SK-N-SH (cell line): Measurements from ENCODE around the gene PDZK1. TPM values are rescaled to one million over a fixed set of nuclear protein-coding genes. Genes with fewer than 3 reads are reported as not detected.

ENCODE experiments used
- CTCF ChIA-PET: fragments of 300-600, 350-600 bp; formaldehyde crosslinking; extraction: SDS; loops from one replicate; lab custom pipeline; 2021; lab: Yijun Ruan, JAX
- POLR2A ChIA-PET: fragments of 350-600 bp; sonication (Branson Sonifier 250); formaldehyde crosslinking; extraction: SDS; loops from one replicate; lab custom pipeline; 2020; ENCODE audit warnings: antibody characterized with exemption, inconsistent platforms; lab: Yijun Ruan, JAX
- DNase-seq: peaks from one replicate; pipeline ENCODE4 v3.0.0; 2012
- H2AFZ ChIP-seq: fragments of 200-600 bp; sonication (generic); 2 replicates; pipeline ENCODE4 v1.8.1; 2016; ENCODE audit warnings: antibody characterized with exemption, mild to moderate bottlenecking, low read depth
- H3F3A ChIP-seq: fragments of 200-600 bp; sonication (generic); replicated peaks from 2 replicates; pipeline ENCODE3; 2016; ENCODE audit warnings: antibody characterized with exemption, mild to moderate bottlenecking; ENCODE audit not compliant: insufficient read depth
- H3K27ac ChIP-seq, 2 experiments: fragments of 200-500 bp in 1 of 2; fragments of 200-600 bp in 1 of 2; sonication (Bioruptor generic) in 1 of 2; sonication (generic), shearing (Covaris generic) in 1 of 2; 2 replicates each; pipeline versions ENCODE4 v1.5.1 to v1.6.1; 2014 to 2016; ENCODE audit warnings: low read depth in 2 of 2, inconsistent platforms in 1 of 2, low read length in 1 of 2, mild to moderate bottlenecking in 1 of 2, mixed read lengths in 1 of 2
- H3K27me3 ChIP-seq: fragments of 200-600 bp; sonication (generic), shearing (Covaris generic); 2 replicates; pipeline ENCODE4 v1.6.1; 2016; ENCODE audit warnings: mixed run types; ENCODE audit not compliant: insufficient read depth
- H3K36me3 ChIP-seq, 2 experiments: fragments of 200-500 bp in 1 of 2; fragments of 200-600 bp in 1 of 2; sonication (Bioruptor generic) in 1 of 2; sonication (generic) in 1 of 2; replicated peaks in 1 of 2; 2 replicates each; pipeline versions ENCODE3 to v1.5.1; 2014 to 2016; ENCODE audit warnings: low read length in 1 of 2, mild to moderate bottlenecking in 1 of 2; ENCODE audit not compliant: insufficient read depth in 2 of 2, control insufficient read depth in 1 of 2
- H3K4me1 ChIP-seq, 2 experiments: fragments of 200-500 bp in 1 of 2; fragments of 200-600 bp in 1 of 2; sonication (Bioruptor generic) in 1 of 2; sonication (generic), shearing (Covaris generic) in 1 of 2; 2 replicates each; pipeline versions ENCODE4 v1.5.1 to v1.6.1; 2014 to 2016; ENCODE audit warnings: low read depth in 1 of 2, low read length in 1 of 2, mixed run types in 1 of 2; ENCODE audit not compliant: insufficient read depth in 2 of 2, control insufficient read depth in 1 of 2
- H3K4me2 ChIP-seq: fragments of 200-600 bp; sonication (generic), shearing (Covaris generic); 2 replicates; pipeline ENCODE4 v1.6.1; 2017; ENCODE audit warnings: mixed run types
- H3K4me3 ChIP-seq, 2 experiments: fragments of 200-500 bp in 1 of 2; fragments of 200-600 bp in 1 of 2; sonication (Bioruptor generic) in 1 of 2; sonication (generic), shearing (Covaris generic) in 1 of 2; 2 replicates each; pipeline versions ENCODE4 v1.5.1 to v1.8.1; 2014 to 2016; ENCODE audit warnings: low read depth in 2 of 2, inconsistent platforms in 1 of 2, low read length in 1 of 2, mild to moderate bottlenecking in 1 of 2, mixed read lengths in 1 of 2, moderate library complexity in 1 of 2
- H3K79me2 ChIP-seq: fragments of 200-600 bp; sonication (generic); 2 replicates; pipeline ENCODE4 v1.8.1; 2017; ENCODE audit warnings: mild to moderate bottlenecking; ENCODE audit not compliant: insufficient read depth
- H3K9ac ChIP-seq: fragments of 200-600 bp; sonication (generic); 2 replicates; pipeline ENCODE4 v1.6.1; 2017; ENCODE audit warnings: mixed run types
- H3K9me2 ChIP-seq: fragments of 200-600 bp; sonication (generic); 2 replicates; pipeline ENCODE4 v1.6.1; 2017; ENCODE audit warnings: mixed run types
- H3K9me3 ChIP-seq: fragments of 200-600 bp; sonication (generic); 2 replicates; pipeline ENCODE4 v1.6.1; 2017; ENCODE audit warnings: mixed run types, mild to moderate bottlenecking, moderate library complexity
- H4K20me1 ChIP-seq: fragments of 200-600 bp; sonication (generic); 2 replicates; pipeline ENCODE4 v1.6.1; 2017; ENCODE audit warnings: mild to moderate bottlenecking, mixed run types; ENCODE audit not compliant: insufficient read depth
- CHD2 ChIP-seq: fragments of 150-350 bp; IDR thresholded peaks from 2 replicates; pipeline ENCODE4 v1.6.1; 2018; ENCODE audit warnings: low read length; ENCODE audit not compliant: partially characterized antibody
- EP300 ChIP-seq, 2 experiments: IDR thresholded peaks; 2 replicates each; pipeline versions ENCODE4 v1.4.0 to v1.6.1; 2012; ENCODE audit warnings: borderline replicate concordance in 1 of 2, low read depth in 1 of 2, low read length in 1 of 2
- EZH2phosphoT487 ChIP-seq: fragments of 200-600 bp; sonication (generic); IDR thresholded peaks from 2 replicates; pipeline ENCODE4 v1.6.1; 2017; ENCODE audit warnings: low read depth, mixed run types, mild to moderate bottlenecking, antibody characterized with exemption, moderate library complexity, borderline replicate concordance
- GABPA ChIP-seq: IDR thresholded peaks from 2 replicates; pipeline ENCODE4 v1.4.0; 2012; ENCODE audit warnings: low read depth, mild to moderate bottlenecking
- MAX ChIP-seq: IDR thresholded peaks from 2 replicates; pipeline ENCODE4 v1.4.0; 2012; ENCODE audit warnings: low read depth
- MEF2A ChIP-seq: IDR thresholded peaks from 2 replicates; pipeline ENCODE4 v1.4.0; 2012; ENCODE audit warnings: low read depth, borderline replicate concordance
- RAD21 ChIP-seq: IDR thresholded peaks from 2 replicates; pipeline ENCODE4 v1.6.1; 2012; ENCODE audit warnings: mild to moderate bottlenecking, low read length
- REST ChIP-seq: IDR thresholded peaks from 2 replicates; pipeline ENCODE4 v1.6.1; 2012; ENCODE audit warnings: mild to moderate bottlenecking, low read depth, low read length, moderate library complexity
- RFX5 ChIP-seq: IDR thresholded peaks from 2 replicates; pipeline ENCODE4 v1.6.1; 2012; ENCODE audit warnings: mild to moderate bottlenecking, improper control_type of control experiment, low read length
- RXRA ChIP-seq: IDR thresholded peaks from 2 replicates; pipeline ENCODE4 v1.4.0; 2012; ENCODE audit warnings: low read depth, mild to moderate bottlenecking, borderline replicate concordance
- TAF1 ChIP-seq: IDR thresholded peaks from 2 replicates; pipeline ENCODE4 v1.6.1; 2012; ENCODE audit warnings: low read depth, mild to moderate bottlenecking, low read length, moderate library complexity, borderline replicate concordance
- TEAD4 ChIP-seq: IDR thresholded peaks from 2 replicates; pipeline ENCODE4 v1.4.0; 2012; ENCODE audit warnings: mild to moderate bottlenecking, borderline replicate concordance; ENCODE audit not compliant: insufficient read depth
- USF2 ChIP-seq: fragments of 150-350 bp; IDR thresholded peaks from 2 replicates; pipeline ENCODE4 v1.6.1; 2017; ENCODE audit warnings: antibody characterized with exemption, low read length, low read depth, borderline replicate concordance
- YY1 ChIP-seq: IDR thresholded peaks from 2 replicates; pipeline ENCODE4 v1.4.0; 2012; ENCODE audit warnings: low read depth, mild to moderate bottlenecking
- WGBS: methylation state at CpG from one replicate; pipeline ENCODE4 v1.1.6; 2017; ENCODE audit warnings: low lambda C conversion rate; 5-methylcytosine and 5-hydroxymethylcytosine counted together
- polyA plus RNA-seq, 3 experiments: library from polyadenylated mRNA; depleted of rRNA; stranded (reverse); fragments of >200 nt; gene quantifications; 2 replicates each; pipeline ENCODE4 v1.2.3, GENCODE V29; 2012
- TF ChIP-seq, protein P1 (sequence below): fragments of 200-600 bp; sonication (generic); IDR thresholded peaks from 2 replicates; pipeline ENCODE4 v1.6.1; 2017; ENCODE audit warnings: antibody characterized with exemption, mild to moderate bottlenecking, moderate library complexity

PDZK1 gene
- polyA plus RNA-seq, 1 of the 3 experiments (the other 2 are of a cell fraction), result 0.16 TPM

GRCh38 chr1:145716641-145717345 is 9.6 kb upstream of the PDZK1 start:
- no peaks in the 10 kb centered on the region for H3K9me2 ChIP-seq
- ChIA-PET CTCF (no interaction called here), POLR2A (no interaction called here)
- no peaks in the 10 kb centered on the region for H3K27me3 ChIP-seq
- no peaks in the 10 kb centered on the region for H3F3A ChIP-seq
- peaks cover 0 to 25% of the 10 kb centered on the region in 2 experiments; a peak in 1 of 4 replicates for H3K4me1 ChIP-seq
- H3K4me3 ChIP-seq, result no peak overlapping the region
- H3K27ac ChIP-seq, result peak overlapping the region in 1 of 2 experiments; percentile 47; a peak in 2 of 4 replicates
- no peak for DNase-seq
- H3K9me3 ChIP-seq, result no peaks in the 10 kb centered on the region
- H3K36me3 ChIP-seq, result no peaks in the 10 kb centered on the region
- no peaks in the 10 kb centered on the region for H3K79me2 ChIP-seq
- no peak overlapping the region for H3K4me2 ChIP-seq
- H2AFZ ChIP-seq, result no peak overlapping the region
- WGBS, result 74% methylated on average over 10 of the region's 10 CpGs
- H3K9ac ChIP-seq, result no peak overlapping the region
- no peak for TF ChIP-seq CHD2
- no peak for TF ChIP-seq REST
- TF ChIP-seq EP300 (IDR thresholded peaks at IDR 0.05; ENCODE audit: borderline replicate concordance in 1 of 2, low read depth in 1 of 2, low read length in 1 of 2), result no peak
- no peak for TF ChIP-seq EZH2phosphoT487
- TF ChIP-seq, protein P1, sequence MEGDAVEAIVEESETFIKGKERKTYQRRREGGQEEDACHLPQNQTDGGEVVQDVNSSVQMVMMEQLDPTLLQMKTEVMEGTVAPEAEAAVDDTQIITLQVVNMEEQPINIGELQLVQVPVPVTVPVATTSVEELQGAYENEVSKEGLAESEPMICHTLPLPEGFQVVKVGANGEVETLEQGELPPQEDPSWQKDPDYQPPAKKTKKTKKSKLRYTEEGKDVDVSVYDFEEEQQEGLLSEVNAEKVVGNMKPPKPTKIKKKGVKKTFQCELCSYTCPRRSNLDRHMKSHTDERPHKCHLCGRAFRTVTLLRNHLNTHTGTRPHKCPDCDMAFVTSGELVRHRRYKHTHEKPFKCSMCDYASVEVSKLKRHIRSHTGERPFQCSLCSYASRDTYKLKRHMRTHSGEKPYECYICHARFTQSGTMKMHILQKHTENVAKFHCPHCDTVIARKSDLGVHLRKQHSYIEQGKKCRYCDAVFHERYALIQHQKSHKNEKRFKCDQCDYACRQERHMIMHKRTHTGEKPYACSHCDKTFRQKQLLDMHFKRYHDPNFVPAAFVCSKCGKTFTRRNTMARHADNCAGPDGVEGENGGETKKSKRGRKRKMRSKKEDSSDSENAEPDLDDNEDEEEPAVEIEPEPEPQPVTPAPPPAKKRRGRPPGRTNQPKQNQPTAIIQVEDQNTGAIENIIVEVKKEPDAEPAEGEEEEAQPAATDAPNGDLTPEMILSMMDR, result no peak
- no peak for TF ChIP-seq TEAD4
- TF ChIP-seq RXRA, result no peak
- TF ChIP-seq MEF2A, result no peak
- no peak for TF ChIP-seq MAX
- TF ChIP-seq YY1, result no peak
- TF ChIP-seq RFX5, result no peak
- no peak for TF ChIP-seq GABPA
- no peak for TF ChIP-seq TAF1
- TF ChIP-seq RAD21, result no peak
- TF ChIP-seq USF2, result no peak
- no peaks in the 10 kb centered on the region for H4K20me1 ChIP-seq
